UCSD-AML1 (cell line): ENCODE measurements around the gene ZNF286A.
"Not testable (repeated sequence)": the region's sequence is repeated elsewhere in the genome, so short reads cannot be mapped to it uniquely, and the experiment has no call there.

ENCODE experiments used
- DNase-seq: peaks from one replicate; lab custom pipeline; 2025; ENCODE audit not compliant: unreplicated experiment; lab: John Stamatoyannopoulos, UW

The ZNF286A gene

GRCh38 chr17:15699413-15699924, at the start of gene ZNF286A:
TSS of gene ZNF286A (plus strand) at chr17:15699752. CDS start at chr17:15700330, 578 bp downstream.
- peak; percentile 94 for DNase-seq

- DNase-seq, result no peak
Observed at GRCh38 chr17:15649861-15650421, 49.6 kb upstream of the ZNF286A start.

- DNase-seq, result no peak
Observed at GRCh38 chr17:15650741-15651582, 48.6 kb upstream of the ZNF286A start.

- peak; percentile 83 for DNase-seq
Observed at GRCh38 chr17:15651583-15652110, 47.9 kb upstream of the ZNF286A start.

- no peak for DNase-seq
Observed at GRCh38 chr17:15652960-15653359, 46.6 kb upstream of the ZNF286A start.

DNA sequence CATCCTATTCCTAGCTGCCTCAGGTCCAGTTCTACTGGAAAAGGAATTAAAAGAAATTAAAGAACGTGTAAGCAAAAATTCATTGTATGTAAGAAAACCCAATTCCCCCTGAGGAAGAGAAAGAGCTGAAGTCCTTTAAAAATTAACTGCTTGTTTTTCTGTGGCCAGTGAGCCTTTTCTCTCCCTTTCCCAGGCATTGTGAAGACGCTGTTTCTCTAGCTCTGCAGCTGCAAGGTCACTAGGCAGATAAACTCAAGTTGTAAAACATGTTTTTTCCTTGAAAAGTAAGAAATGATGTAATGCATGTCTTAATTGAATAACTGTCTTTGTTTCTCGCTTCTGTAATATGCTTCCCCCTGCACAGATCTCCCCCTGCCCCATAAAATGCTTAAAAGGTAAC, 45.2 kb upstream of the ZNF286A start:
- not testable (repeated sequence) for DNase-seq

GRCh38 chr17:15654886-15655561, 44.5 kb upstream of the ZNF286A start:
- no peak for DNase-seq

DNA sequence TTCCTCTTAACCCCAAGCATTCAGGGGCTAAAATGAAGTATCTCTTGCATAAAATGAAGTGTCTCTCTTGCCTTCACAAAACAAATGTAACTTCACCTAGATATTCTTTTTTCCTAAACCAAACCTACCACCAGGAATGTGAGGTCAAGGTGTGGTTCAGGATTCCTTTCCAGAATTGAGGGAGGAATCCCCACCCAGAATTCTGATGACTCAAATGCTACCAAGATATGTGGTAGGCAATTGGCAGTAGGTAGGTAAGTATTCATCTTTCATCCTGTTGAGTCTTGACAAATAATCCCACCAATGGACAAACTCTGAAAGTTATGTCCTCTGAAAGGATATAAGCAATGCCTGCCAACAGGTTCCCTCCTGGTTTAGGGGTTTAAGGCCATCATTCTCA, 41.7 kb upstream of the ZNF286A start:
- DNase-seq, result no peak

GRCh38 chr17:15658296-15658695, 41.3 kb upstream of the ZNF286A start:
- no peak for DNase-seq

- DNase-seq, result no peak
Observed at GRCh38 chr17:15659236-15659635, 40.3 kb upstream of the ZNF286A start.

DNA sequence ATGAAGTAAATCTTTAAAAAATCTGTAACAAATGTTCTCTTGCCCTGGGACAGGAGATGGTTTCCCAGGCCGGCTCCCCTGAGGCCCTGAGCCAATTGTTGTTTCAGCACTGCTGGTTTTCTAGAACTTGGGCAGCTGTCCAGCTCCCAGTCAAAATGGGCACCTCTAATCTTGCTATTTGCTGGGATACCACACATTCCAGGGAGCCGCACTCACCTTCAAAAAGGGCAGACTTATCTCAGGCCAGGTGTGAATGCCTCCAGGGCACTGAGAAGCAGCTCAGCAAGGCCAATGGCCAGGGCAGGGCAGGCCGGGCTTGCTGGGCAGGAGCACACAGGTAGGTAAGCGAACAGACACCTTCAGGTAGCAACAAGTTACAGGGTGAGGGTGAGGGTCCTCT, 39.9 kb upstream of the ZNF286A start:
- DNase-seq, result no peak

- no peak for DNase-seq
Observed at GRCh38 chr17:15660077-15660476, 39.5 kb upstream of the ZNF286A start.

DNA sequence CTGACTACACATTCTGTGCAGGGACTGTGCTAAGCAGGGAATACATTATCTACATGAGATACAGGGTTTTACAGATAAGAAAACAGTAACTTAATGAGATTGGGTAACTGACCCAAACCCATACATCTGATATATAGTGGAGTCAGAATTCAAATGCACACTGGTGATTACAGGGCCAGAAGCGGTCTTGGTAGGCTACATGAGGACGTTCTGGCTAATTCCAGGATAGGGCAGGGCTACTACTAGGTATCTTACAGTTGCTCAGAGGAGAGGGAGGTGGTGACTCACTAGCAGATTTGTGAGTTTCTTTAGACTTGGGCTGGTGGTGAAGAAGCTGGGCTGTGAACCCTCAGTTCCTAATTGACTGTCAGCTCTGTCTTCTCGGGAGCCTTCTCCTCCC, 36.9 kb upstream of the ZNF286A start:
- no peak for DNase-seq

GRCh38 chr17:15663176-15663575, 36.4 kb upstream of the ZNF286A start:
- no peak for DNase-seq

DNA sequence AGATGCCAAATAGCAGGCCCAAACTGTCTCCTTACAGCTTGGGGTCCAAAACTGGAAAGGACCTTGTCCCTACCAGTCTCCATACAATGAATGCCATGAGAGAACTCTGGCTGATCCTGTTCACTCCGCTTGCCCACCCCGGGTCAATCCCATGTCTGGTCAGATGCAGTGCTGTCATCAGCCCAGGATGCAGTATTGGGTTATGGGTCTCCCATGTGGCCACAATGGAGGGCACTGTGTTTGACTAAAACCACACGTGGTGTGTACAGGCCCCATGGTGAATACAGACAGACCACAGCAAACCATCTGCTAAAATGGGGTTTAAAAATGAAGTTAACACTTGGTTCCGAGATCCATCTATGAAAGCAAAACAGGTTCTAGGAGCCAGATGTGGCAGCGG, 35.9 kb upstream of the ZNF286A start:
- DNase-seq, result no peak

DNA sequence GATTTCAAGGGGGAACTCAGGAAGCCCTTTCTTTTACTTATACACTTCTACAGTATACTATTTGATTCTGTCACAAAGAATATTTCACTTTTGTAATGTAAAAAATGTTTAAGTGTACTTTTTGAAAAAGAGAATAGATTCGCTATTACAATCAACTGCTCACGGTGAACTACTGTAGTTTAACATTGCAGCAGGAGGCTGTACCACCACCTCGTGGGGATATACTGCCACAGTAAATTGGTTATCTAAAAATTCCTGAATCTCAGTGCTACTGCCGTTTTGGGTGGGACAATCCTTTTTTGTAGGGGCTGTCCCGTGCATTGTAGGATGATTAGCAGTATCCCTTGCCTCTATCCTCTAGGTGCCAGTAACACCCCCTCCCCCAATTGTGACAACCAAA, 30.0 kb upstream of the ZNF286A start:
- not testable (repeated sequence) for DNase-seq

GRCh38 chr17:15674640-15675039, 24.9 kb upstream of the ZNF286A start:
- DNase-seq, result not testable (repeated sequence)

GRCh38 chr17:15675991-15676390, 23.6 kb upstream of the ZNF286A start:
- not testable (repeated sequence) for DNase-seq

DNA sequence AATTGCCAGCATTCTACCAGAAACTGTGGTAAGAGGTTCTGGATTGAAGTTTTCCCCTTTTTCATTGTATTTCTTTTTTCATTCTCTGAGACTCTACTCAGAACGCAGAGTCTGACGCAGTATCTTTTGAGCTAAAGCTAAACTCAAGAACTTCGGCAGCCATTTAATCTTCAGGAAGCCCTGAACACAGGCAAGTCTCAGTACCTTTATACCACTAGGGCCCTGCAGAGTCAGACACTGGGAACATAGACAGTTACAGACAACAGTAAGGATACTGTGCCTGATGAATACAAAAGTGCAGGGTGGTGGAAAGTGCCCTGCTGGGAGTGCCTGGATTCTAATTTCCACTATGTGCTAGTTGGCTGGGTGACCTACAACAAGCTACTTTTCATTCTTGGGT, 16.4 kb upstream of the ZNF286A start:
- not testable (repeated sequence) for DNase-seq

DNA sequence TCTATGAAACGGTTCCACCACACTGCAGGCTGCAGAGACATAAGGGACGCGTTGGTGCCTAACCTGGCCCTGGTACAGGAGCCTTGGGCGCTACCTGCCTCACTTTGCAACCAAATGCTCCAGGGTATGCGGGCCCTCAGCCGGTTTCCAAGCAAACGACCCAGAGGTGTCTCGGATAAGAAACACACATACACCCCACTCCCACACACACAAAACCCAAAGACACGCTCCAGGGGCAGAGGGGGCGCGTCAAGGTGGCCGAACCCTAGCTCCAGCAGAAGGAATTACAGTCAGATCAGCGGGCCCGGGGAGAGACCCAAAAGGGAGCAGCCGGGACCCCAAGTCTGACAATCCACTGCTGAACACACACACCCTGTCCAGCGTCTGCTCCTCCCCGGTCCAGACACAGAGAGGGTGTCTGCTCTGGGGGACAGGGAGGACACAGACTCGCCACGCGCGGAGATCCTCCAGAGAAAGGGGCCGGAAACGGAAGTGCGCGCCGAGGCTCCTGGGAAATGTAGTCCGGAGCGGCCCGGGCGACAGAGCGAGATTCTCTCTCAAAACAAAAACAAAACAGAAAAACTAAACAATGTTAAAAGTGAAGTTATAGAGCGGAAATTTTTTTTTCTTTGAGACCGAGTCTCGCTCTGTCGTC, 15.6 kb upstream of the ZNF286A start, which contains the start of gene TRIM16:
Gene TRIM16, minus strand, starts transcription at position 488 of the 655 bp plus-strand sequence. CDS start 32,702 bp downstream, outside the sequence.
- DNase-seq, result peak; percentile 68

DNA sequence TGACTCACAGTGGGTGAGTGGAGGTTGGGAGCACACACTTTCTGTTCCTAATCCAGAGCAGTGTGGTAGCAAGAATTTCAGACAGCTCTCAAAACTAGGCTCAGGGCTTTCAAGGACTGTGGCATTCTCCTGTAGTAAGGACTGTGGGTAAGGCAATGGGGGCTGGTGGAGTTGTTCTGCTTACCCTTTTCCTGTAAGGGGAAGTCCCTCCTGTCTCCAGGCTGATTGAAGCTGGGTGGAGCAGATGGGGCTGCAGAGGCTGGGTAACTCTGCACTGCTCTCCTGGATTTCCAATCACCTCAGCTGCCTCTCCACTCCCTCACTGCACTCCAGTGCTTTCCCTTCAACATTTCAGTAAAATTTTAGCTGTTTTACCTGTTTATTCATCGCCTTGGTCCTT, 12.1 kb upstream of the ZNF286A start:
- DNase-seq, result not testable (repeated sequence)
